ENCODE measurements around the gene STAG3.

The STAG3 gene

GRCh38 chr7:100154651-100155491, 22.8 kb upstream of the STAG3 start:
- DNase-seq, result no peak

GRCh38 chr7:100155553-100156317, 22.0 kb upstream of the STAG3 start:
- no peak for DNase-seq

GRCh38 chr7:100156331-100157068, 21.2 kb upstream of the STAG3 start:
- DNase-seq, result peak in 1 of 6 experiments; percentile 22

- DNase-seq, result no peak
These were observed 20.7 kb upstream of the STAG3 start for GRCh38 chr7:100157069-100157333.

- DNase-seq, result no peak
These were observed 20.1 kb upstream of the STAG3 start for GRCh38 chr7:100157334-100158228.

- peak; percentile 74 to 89 (median 86) for DNase-seq
These were observed 19.3 kb upstream of the STAG3 start, which contains the start of gene TRAPPC14 for GRCh38 chr7:100158229-100159098. Gene TRAPPC14, minus strand, starts transcription at chr7:100158723. Its CDS starts 224 bp downstream, at chr7:100158499.

GRCh38 chr7:100159099-100159623, 18.6 kb upstream of the STAG3 start:
- DNase-seq, result no peak

GRCh38 chr7:100160067-100160466, 17.7 kb upstream of the STAG3 start:
- no peak for DNase-seq

- peak in 5 of 6 experiments; percentile 21 to 78 (median 60) for DNase-seq
These were observed 14.6 kb upstream of the STAG3 start for GRCh38 chr7:100163006-100163531.

- DNase-seq, result no peak
These were observed 13.8 kb upstream of the STAG3 start for GRCh38 chr7:100163871-100164270.

- peak in 5 of 6 experiments; percentile 17 to 60 (median 39) for DNase-seq
These were observed 11.3 kb upstream of the STAG3 start for GRCh38 chr7:100166317-100166940.

GRCh38 chr7:100166970-100167911, 10.5 kb upstream of the STAG3 start:
- peak in 1 of 6 experiments; percentile 19 for DNase-seq

- peak in 3 of 6 experiments; percentile 20 to 34 (median 27) for DNase-seq
These were observed 9.8 kb upstream of the STAG3 start for GRCh38 chr7:100167912-100168323.

- DNase-seq, result peak; percentile 40 to 69 (median 48)
These were observed 8.4 kb upstream of the STAG3 start for GRCh38 chr7:100169147-100169850.

- DNase-seq, result no peak
These were observed 7.4 kb upstream of the STAG3 start for GRCh38 chr7:100170101-100170897.

- peak in 5 of 6 experiments; percentile 24 to 55 (median 36) for DNase-seq
These were observed 6.5 kb upstream of the STAG3 start for GRCh38 chr7:100171087-100171681.

GRCh38 chr7:100171840-100172239, 5.9 kb upstream of the STAG3 start:
- DNase-seq, result peak in 1 of 6 experiments; percentile 36

All from stimulated activated naive CD4-positive, alpha-beta T cell (primary cell).